Transverse colon (tissue), 4 donors: Measurements from ENCODE around the gene TPRKB.
"Not testable (repeated sequence)": the region's sequence is repeated elsewhere in the genome, so short reads cannot be mapped to it uniquely, and the experiment has no call there.

ENCODE experiments used
- CTCF ChIP-seq, 5 experiments: fragments of 200-600 bp in 3 of 5; fragments of 450-650 bp in 2 of 5; sonication (generic) in 3 of 5; IDR thresholded peaks; 1 replicate in 2 of 5; 2 replicates in 3 of 5; pipeline ENCODE4 v1.5.1; 2016 to 2017; ENCODE audit warnings: antibody characterized with exemption in 5 of 5, inconsistent platforms in 3 of 5, mild to moderate bottlenecking in 2 of 5, moderate library complexity in 1 of 5
- POLR2A ChIP-seq: fragments of 450-650 bp; IDR thresholded peaks from one replicate; pipeline ENCODE4 v1.6.1; 2016; ENCODE audit warnings: antibody characterized with exemption, mild to moderate bottlenecking, moderate library complexity
- POLR2AphosphoS5 ChIP-seq, 3 donors: sonication (generic); formaldehyde crosslinking; IDR thresholded peaks; one replicate each; pipeline ENCODE4 v1.6.1; 2016; ENCODE audit warnings: antibody characterized with exemption in 3 of 3

- TF ChIP-seq CTCF (IDR thresholded peaks at IDR 0.05): peak in 4 of 5 experiments; percentile 24 to 54 (median 48)
- TF ChIP-seq POLR2AphosphoS5 (IDR thresholded peaks at IDR 0.05); POLR2A: not testable (repeated sequence)
Observed at GRCh38 chr2:73690372-73691088, 46.6 kb downstream of the TPRKB start.
